Right atrium auricular region (tissue), 2 donors: ENCODE results near the gene REEP1. TPM values are rescaled to one million over a fixed set of nuclear protein-coding genes. Genes with fewer than 3 reads are reported as not detected.

ENCODE experiments used
- DNase-seq: peaks from one replicate; pipeline ENCODE4 v3.0.0-alpha.2; 2019; ENCODE audit warnings: low spot score
- H3K27ac ChIP-seq, 2 donors: fragments of 200-600 bp; sonication (generic); 1 replicate in 1 of 2; 2 replicates in 1 of 2; pipeline ENCODE4 v1.5.1; 2016 to 2019
- H3K27me3 ChIP-seq, 2 donors: fragments of 200-600 bp; sonication (generic); one replicate each; pipeline versions ENCODE4 v1.5.1 to v1.6.0; 2017 to 2019
- H3K36me3 ChIP-seq: fragments of 200-600 bp; sonication (generic); one replicate; pipeline ENCODE4 v1.5.1; 2016
- H3K4me1 ChIP-seq, 2 donors: fragments of 200-600 bp; sonication (generic); one replicate each; pipeline versions ENCODE4 v1.5.1 to v1.6.0; 2017 to 2019
- H3K4me3 ChIP-seq, 2 donors: fragments of 200-600 bp; sonication (generic); 1 replicate in 1 of 2; 2 replicates in 1 of 2; pipeline ENCODE4 v1.5.1; 2017 to 2019; ENCODE audit warnings: mild to moderate bottlenecking in 1 of 2, moderate library complexity in 1 of 2
- H3K9me3 ChIP-seq, 2 donors: fragments of 200-600 bp; sonication (generic); one replicate each; pipeline ENCODE4 v1.5.1; 2019
- CTCF ChIP-seq, 2 donors: fragments of 200-600 bp; sonication (generic); IDR thresholded peaks; one replicate each; pipeline ENCODE4 v1.5.1; 2019; ENCODE audit warnings: antibody characterized with exemption in 2 of 2
- total RNA-seq, 2 donors: library from RNA; depleted of rRNA; stranded (reverse); fragments of >200 nt; gene quantifications; one replicate each; pipeline ENCODE4 v1.1.0, GENCODE V29; 2016

REEP1 gene
- total RNA-seq, 2 donors from 2014 or later: 29.4 to 34.2 TPM

- Histone ChIP-seq H3K4me1 (no peaks in the 10 kb centered on the region), H3K4me3 (no peak overlapping the region), H3K9me3 (peaks cover 0 to 12% of the 10 kb centered on the region in 2 donors), H3K27me3 (no peaks in the 10 kb centered on the region), H3K36me3 (no peaks in the 10 kb centered on the region), H3K27ac (no peak overlapping the region)
- no peak for TF ChIP-seq CTCF (IDR thresholded peaks at IDR 0.05)
- no peak for DNase-seq
These were observed 7.0 kb upstream of the REEP1 start for GRCh38 chr2:86344404-86344803.

- Histone ChIP-seq H3K36me3 (no peaks in the 10 kb centered on the region), H3K27ac (no peak overlapping the region), H3K4me3 (no peak overlapping the region), H3K27me3 (no peaks in the 10 kb centered on the region), H3K4me1 (no peaks in the 10 kb centered on the region), H3K9me3 (peaks cover 0 to 12% of the 10 kb centered on the region in 2 donors)
- no peak for TF ChIP-seq CTCF (IDR thresholded peaks at IDR 0.05)
- DNase-seq: no peak
These were observed 5.1 kb upstream of the REEP1 start for GRCh38 chr2:86342488-86342887.

GRCh38 chr2:86341470-86341869 lies 4.0 kb upstream of the REEP1 start:
- Histone ChIP-seq H3K4me1 (peaks cover 0 to 5% of the 10 kb centered on the region in 2 donors), H3K36me3 (no peaks in the 10 kb centered on the region), H3K27me3 (no peaks in the 10 kb centered on the region), H3K27ac (no peak overlapping the region), H3K9me3 (peaks cover 0 to 12% of the 10 kb centered on the region in 2 donors), H3K4me3 (no peak overlapping the region)
- TF ChIP-seq CTCF (IDR thresholded peaks at IDR 0.05): no peak
- no peak for DNase-seq

GRCh38 chr2:86338778-86339295 lies 1.4 kb upstream of the REEP1 start:
- Histone ChIP-seq H3K27me3 (no peaks in the 10 kb centered on the region), H3K36me3 (no peaks in the 10 kb centered on the region), H3K27ac (no peak overlapping the region), H3K4me1 (peaks cover 0 to 12% of the 10 kb centered on the region in 2 donors), H3K4me3 (no peak overlapping the region), H3K9me3 (peaks cover 0 to 12% of the 10 kb centered on the region in 2 donors)
- no peak for TF ChIP-seq CTCF (IDR thresholded peaks at IDR 0.05)
- no peak for DNase-seq

- TF ChIP-seq CTCF (IDR thresholded peaks at IDR 0.05): peak in 1 of 2 donors; percentile 13
- Histone ChIP-seq H3K9me3 (peaks cover 0 to 9% of the 10 kb centered on the region in 2 donors), H3K27ac (peak overlapping the region; percentile 66 to 77), H3K4me1 (peaks cover 0 to 12% of the 10 kb centered on the region in 2 donors), H3K27me3 (no peaks in the 10 kb centered on the region), H3K36me3 (no peaks in the 10 kb centered on the region), H3K4me3 (peak overlapping the region; percentile 49 to 57)
- DNase-seq: no peak
These were observed 667 bp downstream of the REEP1 start for GRCh38 chr2:86336675-86337243.
